Activated CD4-positive, alpha-beta T cell treated with anti-CD3 and anti-CD28 coated beads, Interleukin-2, amount 10 ng/mL, durations not matched to agents 7 days and 5 days (primary cell): ENCODE data around the gene SNX25. TPM values are rescaled to one million over a fixed set of nuclear protein-coding genes. Genes with fewer than 3 reads are reported as not detected.
"Not testable (repeated sequence)": the region's sequence is repeated elsewhere in the genome, so short reads cannot be mapped to it uniquely, and the experiment has no call there.

ENCODE experiments used
- CTCF ChIA-PET: fragments of 350-600 bp; sonication (Branson Sonifier 250); formaldehyde crosslinking; loops from one replicate; lab custom pipeline; 2021; ENCODE audit warnings: antibody characterized with exemption; lab: Charles Lee
- POLR2A ChIA-PET: fragments of 350-600 bp; sonication (Branson Sonifier 250); formaldehyde crosslinking; loops from one replicate; lab custom pipeline; 2021; ENCODE audit warnings: antibody characterized with exemption; lab: Charles Lee
- DNase-seq: peaks from one replicate; pipeline ENCODE4 v3.0.0-alpha.2; 2020
- H3K27ac Mint-ChIP-seq: one replicate; pipeline ENCODE4 v1.8.0; 2021; ENCODE audit warnings: mild to moderate bottlenecking, moderate library complexity, mixed read lengths
- H3K27me3 Mint-ChIP-seq: one replicate; pipeline ENCODE4 v1.8.0; 2021; ENCODE audit warnings: mixed read lengths
- H3K36me3 Mint-ChIP-seq: one replicate; pipeline ENCODE4 v1.8.0; 2021; ENCODE audit warnings: low read depth, mixed read lengths
- H3K4me1 Mint-ChIP-seq: one replicate; pipeline ENCODE4 v1.8.0; 2021; ENCODE audit warnings: mixed read lengths
- H3K4me3 Mint-ChIP-seq: one replicate; pipeline ENCODE4 v1.8.0; 2021; ENCODE audit warnings: mild to moderate bottlenecking, moderate library complexity, mixed read lengths
- H3K9me3 Mint-ChIP-seq: one replicate; pipeline ENCODE4 v1.8.0; 2021; ENCODE audit warnings: mixed read lengths
- total RNA-seq, 2 experiments: library from RNA; stranded (reverse); gene quantifications; one replicate each; pipeline ENCODE4 v1.2.3, GENCODE V29; 2021

Gene SNX25
- total RNA-seq, 2 experiments from 2014 or later, result 9.0 to 12.0 TPM

DNA sequence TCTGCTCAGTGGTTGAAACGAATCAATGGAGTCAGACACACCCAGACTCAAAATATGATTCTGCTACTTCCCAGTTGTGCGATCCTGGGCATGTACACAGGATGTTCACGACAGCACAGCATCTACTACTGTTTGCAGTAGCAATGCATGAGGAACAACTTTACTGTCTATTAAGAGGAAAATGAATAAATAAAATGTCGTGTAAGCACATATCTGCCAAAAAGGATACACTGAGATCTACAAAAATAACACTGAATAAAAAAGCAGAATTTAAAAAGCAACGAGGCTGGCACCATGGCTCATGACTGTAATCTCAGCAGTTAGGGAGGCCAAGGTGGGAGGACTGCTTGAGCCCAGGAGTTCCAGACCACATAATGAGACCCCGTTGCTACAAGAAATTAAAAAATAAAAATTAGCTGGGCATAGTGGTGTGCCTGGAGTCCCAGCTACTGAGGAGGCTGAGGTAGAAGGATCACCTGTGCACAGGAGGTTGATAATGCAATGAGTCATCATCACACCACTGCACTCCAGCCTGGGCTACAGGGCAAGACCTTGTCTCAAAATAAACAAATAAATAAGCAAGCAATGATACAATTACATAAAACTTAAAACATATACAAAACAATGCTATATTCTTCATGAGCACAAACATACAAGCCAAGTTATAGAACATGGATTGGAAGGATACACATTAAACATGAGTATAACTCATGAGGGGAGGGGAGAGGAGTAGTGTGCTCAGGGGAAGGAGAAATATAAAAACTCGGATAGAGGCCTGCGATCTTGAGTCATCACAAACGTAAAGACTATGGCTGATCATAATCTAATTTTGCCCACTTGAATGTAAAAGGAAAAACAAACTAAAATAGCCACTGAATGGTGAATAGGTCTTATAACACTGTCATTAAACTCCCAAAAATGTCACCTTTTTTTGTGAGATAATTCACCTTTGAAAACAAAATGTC is 14.2 kb upstream of the SNX25 start:
- H3K27ac Mint-ChIP-seq, result no peak overlapping the region
- peaks cover 20% of the 10 kb centered on the region for H3K36me3 Mint-ChIP-seq
- no peaks in the 10 kb centered on the region for H3K9me3 Mint-ChIP-seq
- no peak overlapping the region for H3K4me3 Mint-ChIP-seq
- H3K4me1 Mint-ChIP-seq, result peaks cover 15% of the 10 kb centered on the region
- DNase-seq, result no peak
- CTCF ChIA-PET, result interaction anchor here (1.1 to 2.4 kb wide), 2 partner anchors 11 kb away, joined by 3 to 8 read pairs; no protein-coding TSS in a partner anchor
- H3K27me3 Mint-ChIP-seq, result no peaks in the 10 kb centered on the region
- POLR2A ChIA-PET, result no interaction called here

DNA sequence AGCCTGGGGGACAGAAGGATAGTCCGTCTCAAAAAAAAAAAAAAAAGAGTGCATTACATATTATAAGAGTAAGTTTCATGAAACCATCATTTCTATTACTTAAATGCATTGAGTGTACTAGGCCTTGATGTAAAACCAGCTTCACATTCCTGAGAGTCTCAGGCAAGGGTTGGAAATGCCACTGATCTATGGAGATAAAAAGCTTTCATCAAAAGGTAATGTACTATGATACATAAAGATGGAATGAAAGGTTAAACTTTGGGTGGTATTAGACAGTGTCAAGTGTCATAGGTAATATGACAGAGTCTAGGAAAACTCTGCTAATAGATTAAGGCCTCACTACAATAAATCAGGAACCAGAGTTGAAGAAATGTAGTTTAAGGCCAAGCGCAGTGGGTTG is 13.0 kb upstream of the SNX25 start:
- H3K27ac Mint-ChIP-seq, result no peak overlapping the region
- POLR2A ChIA-PET, result no interaction called here

DNA sequence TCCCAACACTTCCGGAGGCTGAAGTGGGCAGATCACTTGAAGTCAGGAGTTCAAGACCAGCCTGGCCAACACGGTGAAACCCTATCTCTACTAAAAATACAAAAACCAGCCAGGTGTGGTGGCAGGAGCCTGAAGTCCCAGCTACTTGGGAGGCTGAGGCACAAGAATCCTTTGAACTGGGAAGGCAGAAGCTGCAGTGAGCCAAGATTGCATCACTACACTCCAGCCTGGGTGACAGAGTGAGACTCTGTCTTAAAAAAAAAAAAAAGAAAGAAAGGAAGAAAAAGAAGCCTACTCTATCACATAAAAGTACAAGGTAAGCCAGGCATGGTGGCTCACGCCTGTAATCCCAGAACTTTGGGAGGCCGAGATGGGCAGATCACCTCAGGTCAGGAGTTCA is 11.2 kb upstream of the SNX25 start:
- H3K27ac Mint-ChIP-seq, H3K4me3 Mint-ChIP-seq, H3K9me3 Mint-ChIP-seq, DNase-seq, H3K36me3 Mint-ChIP-seq, H3K27me3 Mint-ChIP-seq, POLR2A ChIA-PET: not testable (repeated sequence)
- CTCF ChIA-PET, result interaction anchor here (0.6 to 2.4 kb wide), 2 partner anchors 14 to 134 kb away, joined by 4 to 8 read pairs; no protein-coding TSS in a partner anchor
- H3K4me1 Mint-ChIP-seq, result peaks cover 28% of the 10 kb centered on the region

More for the DNA sequence above, 13.0 kb upstream of the SNX25 start:
- Mint-ChIP-seq H3K4me3 (no peak overlapping the region), H3K9me3 (no peaks in the 10 kb centered on the region), H3K4me1 (peaks cover 18% of the 10 kb centered on the region), H3K36me3 (peaks cover 9% of the 10 kb centered on the region), H3K27me3 (no peaks in the 10 kb centered on the region)
- CTCF ChIA-PET, result interaction anchor here (1.2 to 2.4 kb wide), 2 partner anchors 11 to 12 kb away, joined by 5 to 8 read pairs; no protein-coding TSS in a partner anchor
- DNase-seq, result no peak

DNA sequence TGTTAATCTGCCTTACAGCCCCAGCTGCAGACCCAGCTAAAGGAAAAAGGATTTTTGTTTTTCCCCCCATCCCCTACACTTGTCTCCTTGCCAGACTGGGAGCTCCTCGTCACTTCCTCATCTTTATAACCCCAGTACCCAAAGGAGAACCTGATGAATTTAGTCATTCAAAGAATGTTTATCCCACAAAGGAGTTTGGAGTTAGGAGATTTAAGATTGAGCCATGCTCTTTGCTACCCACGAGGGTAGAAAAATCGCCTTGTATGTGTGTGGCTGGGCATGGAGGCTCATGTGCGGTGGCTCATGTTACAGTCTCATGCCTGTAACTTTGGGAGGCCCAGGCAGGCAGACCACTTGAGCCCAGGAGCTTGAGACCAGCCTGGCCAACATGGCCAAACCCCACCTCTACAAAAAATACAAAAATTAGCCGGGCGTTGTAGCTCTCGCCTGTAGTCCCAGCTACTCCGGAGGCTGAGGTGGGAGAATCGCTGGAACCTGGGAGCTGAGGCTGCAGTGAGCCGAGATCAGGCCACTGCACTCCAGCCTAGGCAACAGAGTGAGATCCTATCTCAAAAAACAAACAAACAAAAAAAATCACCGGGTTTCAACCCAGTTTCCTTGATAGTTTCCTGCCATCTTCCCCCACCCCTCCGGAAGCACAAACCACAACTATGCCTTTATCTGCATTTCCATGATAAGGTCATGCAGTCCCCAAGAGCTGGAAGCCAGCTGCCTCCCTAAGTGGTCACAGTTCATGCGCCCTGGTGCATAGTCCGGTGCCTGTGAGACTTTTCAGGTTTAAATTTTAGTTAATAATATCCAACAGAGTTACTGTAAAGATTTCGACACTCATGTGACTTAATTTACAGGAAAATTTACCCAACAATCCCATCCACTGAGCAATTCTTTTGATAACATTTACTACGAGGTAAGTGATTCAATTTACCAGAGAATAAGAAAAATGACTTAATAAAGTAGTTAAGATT is 7.1 kb upstream of the SNX25 start:
- Mint-ChIP-seq H3K4me3 (peak overlapping the region; percentile 93), H3K4me1 (peaks cover 38% of the 10 kb centered on the region), H3K9me3 (no peaks in the 10 kb centered on the region), H3K36me3 (peaks cover 5% of the 10 kb centered on the region), H3K27me3 (no peaks in the 10 kb centered on the region), H3K27ac (peak overlapping the region; percentile 98)
- DNase-seq, result peak; percentile 66
- ChIA-PET POLR2A (no interaction called here), CTCF (interaction anchor here (1.0 to 1.3 kb wide), 2 partner anchors 18 to 343 kb away, joined by 3 read pairs; no protein-coding TSS in a partner anchor)

DNA sequence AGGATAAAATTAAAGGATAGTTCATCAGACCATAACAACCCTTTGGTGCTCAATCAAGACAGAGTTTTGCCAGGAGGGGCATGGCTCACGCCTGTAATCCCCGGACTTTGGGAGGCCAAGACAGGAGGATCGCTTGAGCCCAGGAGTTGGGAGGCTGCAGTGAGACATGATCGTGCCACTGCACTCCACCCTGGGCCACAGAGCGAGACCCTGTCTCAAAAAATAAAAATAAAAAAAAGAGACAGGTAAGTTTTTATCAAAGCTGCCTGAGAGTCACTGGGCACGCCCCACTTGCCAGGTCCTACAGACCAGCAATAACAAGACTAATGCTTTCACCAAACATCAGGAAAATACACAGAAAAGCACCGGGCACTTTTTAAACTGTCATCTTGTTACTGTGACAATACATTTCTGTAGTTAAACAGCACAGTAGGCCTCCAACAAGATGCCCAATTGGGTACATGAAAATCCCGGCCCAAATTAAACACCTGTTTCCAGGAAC is 6.4 kb upstream of the SNX25 start:
- Mint-ChIP-seq H3K27me3 (no peaks in the 10 kb centered on the region), H3K9me3 (no peaks in the 10 kb centered on the region), H3K4me3 (peak overlapping the region; percentile 93), H3K36me3 (peaks cover 5% of the 10 kb centered on the region), H3K27ac (peak overlapping the region; percentile 98), H3K4me1 (peaks cover 38% of the 10 kb centered on the region)
- CTCF ChIA-PET, result interaction anchor here (1.0 kb wide), 1 partner anchor 344 kb away, joined by 3 read pairs; no protein-coding TSS in a partner anchor
- DNase-seq, result no peak
- POLR2A ChIA-PET, result no interaction called here

DNA sequence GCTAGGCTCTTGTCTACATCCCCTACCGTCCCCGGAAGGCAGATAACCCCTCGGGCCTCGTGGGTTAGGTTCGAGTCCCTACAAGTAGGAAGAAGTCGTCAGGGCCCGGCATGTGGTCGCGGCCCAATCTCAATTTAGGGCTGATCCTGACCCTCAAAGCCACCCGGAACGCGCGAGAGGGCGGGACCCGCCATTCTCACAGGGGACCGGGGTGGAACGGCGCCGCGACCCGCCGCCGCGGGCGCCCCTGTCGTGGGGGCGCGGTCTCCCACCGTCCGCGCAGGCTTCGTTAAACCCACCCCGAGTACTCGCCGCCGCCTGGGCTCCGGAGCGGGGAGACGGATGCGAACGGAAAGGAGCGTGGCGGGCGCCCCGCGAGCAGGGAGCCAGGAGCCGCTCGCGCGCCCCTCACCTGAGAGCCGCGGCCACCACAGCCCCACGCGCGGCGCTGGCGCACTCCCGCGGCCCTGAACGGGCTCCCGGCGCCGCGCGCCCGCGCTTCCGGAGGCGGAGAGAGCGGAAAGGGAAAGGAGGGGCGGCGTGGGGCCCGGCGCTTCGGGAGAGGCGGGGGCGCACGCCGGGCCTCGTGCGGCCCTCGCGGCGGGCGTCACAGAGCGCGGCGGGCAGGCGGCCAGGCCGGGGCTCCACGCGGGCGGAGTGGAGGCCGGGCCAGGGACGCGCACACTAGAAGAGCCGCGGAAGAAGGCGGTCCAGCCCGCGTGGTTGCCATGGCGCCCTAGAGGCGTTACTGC is 5.7 kb upstream of the SNX25 start, which contains the start of gene CFAP97:
Gene CFAP97, minus strand, starts transcription at position 515 of the 752 bp plus-strand sequence. CDS start 12,804 bp downstream, outside the sequence.
- no peaks in the 10 kb centered on the region for H3K27me3 Mint-ChIP-seq
- no peaks in the 10 kb centered on the region for H3K9me3 Mint-ChIP-seq
- DNase-seq, result peak; percentile 78
- peaks cover 5% of the 10 kb centered on the region for H3K36me3 Mint-ChIP-seq
- H3K27ac Mint-ChIP-seq, result peak within 1 kb of the TSS; percentile 98
- H3K4me3 Mint-ChIP-seq, result peak within 1 kb of the TSS; percentile 93
- ChIA-PET POLR2A (no interaction called here), CTCF (no interaction called here)
- H3K4me1 Mint-ChIP-seq, result peaks cover 40% of the 10 kb centered on the region

DNA sequence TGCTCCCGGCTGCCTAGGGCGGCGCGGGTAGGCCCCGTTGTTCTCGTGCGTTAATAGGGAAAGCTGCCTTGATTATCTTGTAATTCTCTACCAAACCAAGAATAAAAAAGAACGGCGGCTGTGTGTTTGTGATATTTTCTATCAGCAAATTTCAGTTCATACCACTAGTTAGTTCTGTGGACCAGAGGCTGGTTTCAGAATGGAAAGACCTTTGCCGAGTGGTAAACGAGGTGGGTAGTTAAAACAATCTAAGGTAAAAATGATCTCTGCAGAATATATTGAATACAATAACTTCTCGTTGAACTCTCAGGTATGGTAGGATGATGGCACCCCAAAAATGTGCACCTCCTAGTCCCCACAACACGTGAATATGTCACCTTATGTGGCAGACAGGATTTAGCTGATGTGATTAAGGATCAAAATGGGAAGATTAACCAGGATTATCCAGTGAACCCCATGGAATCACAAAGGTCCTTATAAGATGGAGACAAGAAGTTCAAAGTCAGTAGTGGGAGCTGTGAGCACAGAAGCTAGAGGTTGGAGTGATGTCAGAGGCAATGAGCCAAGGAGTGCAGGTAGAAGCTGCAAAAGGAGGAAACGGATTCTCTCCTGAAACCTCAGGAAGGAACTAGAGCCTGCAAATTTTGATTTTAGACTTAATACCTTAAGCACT is 5.0 kb upstream of the SNX25 start:
- Mint-ChIP-seq H3K4me1 (peaks cover 45% of the 10 kb centered on the region), H3K27ac (peak overlapping the region; percentile 73), H3K27me3 (no peaks in the 10 kb centered on the region), H3K36me3 (peaks cover 5% of the 10 kb centered on the region), H3K9me3 (no peaks in the 10 kb centered on the region), H3K4me3 (peak overlapping the region; percentile 93)
- ChIA-PET CTCF (no interaction called here), POLR2A (interaction anchor here (0.7 kb wide), 1 partner anchor 191 kb away, joined by 3 read pairs; the partner anchor contains the start of gene LRP2BP)
- no peak for DNase-seq

DNA sequence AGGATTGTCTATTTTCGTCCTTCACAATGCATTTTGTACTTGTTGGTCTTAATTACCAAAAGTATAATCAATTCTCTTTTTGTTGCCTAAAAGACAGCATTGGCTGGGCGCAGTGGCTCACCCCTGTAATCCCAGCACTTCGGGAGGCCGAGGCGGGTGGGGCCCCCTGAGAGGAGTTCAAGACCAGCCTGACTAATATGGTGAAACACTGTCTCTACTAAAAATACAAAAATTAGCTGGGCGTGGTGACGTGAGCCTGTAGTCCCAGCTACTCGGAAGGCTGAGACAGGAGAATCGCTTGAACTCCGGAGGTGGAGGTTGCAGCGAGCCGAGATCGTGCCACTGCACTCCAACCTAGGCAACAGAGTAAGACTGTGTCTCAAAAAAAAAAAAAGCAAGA is 4.3 kb upstream of the SNX25 start:
- H3K27me3 Mint-ChIP-seq, CTCF ChIA-PET, DNase-seq, H3K9me3 Mint-ChIP-seq, H3K36me3 Mint-ChIP-seq: not testable (repeated sequence)
- Mint-ChIP-seq H3K27ac (peak overlapping the region; percentile 25), H3K4me3 (peak overlapping the region; percentile 93), H3K4me1 (peaks cover 45% of the 10 kb centered on the region)
- POLR2A ChIA-PET, result interaction anchor here (0.7 kb wide), 1 partner anchor 190 kb away, joined by 3 read pairs; the partner anchor contains the start of gene LRP2BP

DNA sequence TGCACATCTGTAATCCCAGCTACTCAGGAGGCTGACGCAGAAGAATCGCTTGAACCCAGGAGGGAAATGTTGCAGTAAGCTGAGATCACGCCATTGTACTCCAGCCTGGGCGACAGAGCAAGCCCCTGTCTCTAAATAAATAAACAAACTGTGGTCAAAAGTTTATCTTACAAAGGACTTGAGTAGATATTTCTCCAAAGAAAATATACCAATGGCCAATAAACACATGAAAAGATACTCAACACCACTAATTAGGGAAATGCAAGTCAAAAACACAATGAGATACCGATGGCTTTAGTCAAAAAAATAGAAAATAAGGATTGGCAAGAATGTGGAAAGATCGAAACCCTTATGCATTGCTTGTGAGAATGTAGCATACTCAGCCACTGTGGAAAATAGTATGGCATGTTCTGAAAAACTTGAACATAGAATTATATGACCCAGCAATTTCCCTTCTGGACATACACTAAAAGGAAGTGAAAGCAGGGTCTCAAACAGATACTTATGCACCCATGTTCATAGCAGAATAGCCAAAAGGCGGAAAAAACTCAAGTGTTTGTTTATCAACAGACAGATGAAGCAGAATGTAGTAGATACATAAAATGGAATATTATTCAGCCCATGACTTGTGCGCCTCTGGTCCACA is 3.6 kb upstream of the SNX25 start:
- no peak overlapping the region for H3K4me3 Mint-ChIP-seq

DNA sequence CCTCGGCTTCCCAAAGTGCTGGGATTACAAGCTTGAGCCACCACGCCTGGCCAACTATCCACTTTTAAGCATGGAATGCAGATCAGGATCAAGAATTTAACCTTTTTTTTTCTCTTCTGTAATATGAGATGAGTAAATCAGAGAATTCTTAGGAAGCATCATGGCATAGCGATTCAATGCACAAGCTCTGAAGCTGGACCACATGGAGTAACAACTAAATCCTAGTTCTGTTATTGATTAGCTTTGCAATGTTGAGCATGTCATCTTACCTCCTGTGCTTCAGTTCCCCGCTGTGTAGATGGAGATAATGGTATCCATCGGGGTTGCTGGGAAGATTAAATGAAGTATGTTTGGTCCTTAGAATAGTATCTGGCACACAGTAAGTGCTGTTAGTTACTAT is 1.9 kb upstream of the SNX25 start:
- POLR2A ChIA-PET, result interaction anchor here (0.7 kb wide), 1 partner anchor 738 kb away, joined by 3 read pairs; no protein-coding TSS in a partner anchor
- Mint-ChIP-seq H3K36me3 (peaks cover 6% of the 10 kb centered on the region), H3K4me1 (peaks cover 44% of the 10 kb centered on the region)

More for the DNA sequence above, 3.6 kb upstream of the SNX25 start:
- H3K36me3 Mint-ChIP-seq, result no peaks in the 10 kb centered on the region
- peaks cover 5% of the 10 kb centered on the region for H3K27me3 Mint-ChIP-seq
- no peaks in the 10 kb centered on the region for H3K9me3 Mint-ChIP-seq
- H3K4me1 Mint-ChIP-seq, result peaks cover 47% of the 10 kb centered on the region
- CTCF ChIA-PET, result no interaction called here
- POLR2A ChIA-PET, result no interaction called here
- DNase-seq, result no peak
- H3K27ac Mint-ChIP-seq, result no peak overlapping the region

DNA sequence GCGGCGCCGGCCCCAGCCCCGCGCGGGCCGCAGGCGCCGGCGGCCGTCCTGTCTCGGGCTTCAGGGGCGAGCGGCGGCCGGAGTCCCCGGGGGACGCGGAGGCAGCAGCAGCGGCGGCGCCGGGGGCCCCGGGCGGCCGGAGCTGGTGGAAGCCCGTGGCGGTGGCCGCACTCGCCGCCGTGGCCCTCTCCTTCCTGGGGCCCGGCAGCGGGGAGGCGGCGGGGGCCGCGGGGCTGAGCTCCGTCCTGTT is 379 bp downstream of the SNX25 start:
- H3K9me3 Mint-ChIP-seq, H3K36me3 Mint-ChIP-seq, DNase-seq, H3K4me3 Mint-ChIP-seq, POLR2A ChIA-PET, H3K27ac Mint-ChIP-seq: not testable (repeated sequence)
- CTCF ChIA-PET, result interaction anchor here (1.1 to 2.2 kb wide), 4 partner anchors 8 to 216 kb away, joined by 3 to 5 read pairs (median 4); partner anchors contain the start of gene UFSP2
- Mint-ChIP-seq H3K4me1 (peaks cover 28% of the 10 kb centered on the region), H3K27me3 (peaks cover 15% of the 10 kb centered on the region)

More for the DNA sequence above, 1.9 kb upstream of the SNX25 start:
- Mint-ChIP-seq H3K27me3 (peaks cover 15% of the 10 kb centered on the region), H3K4me3 (no peak overlapping the region), H3K27ac (no peak overlapping the region), H3K9me3 (no peaks in the 10 kb centered on the region)
- DNase-seq, result no peak
- CTCF ChIA-PET, result no interaction called here
